GM21526 (cell line): ENCODE results near the gene DHX8.
"Not testable (repeated sequence)": the region's sequence is repeated elsewhere in the genome, so short reads cannot be mapped to it uniquely, and the experiment has no call there.

Experiments
- ATAC-seq: cut with Tn5 transposase; IDR thresholded peaks from one replicate; pipeline ENCODE4 v1.9.1; 2021; ENCODE audit warnings: moderate library complexity; ENCODE audit not compliant: unreplicated experiment, low FRiP score

The DHX8 gene

GRCh38 chr17:43483674-43484551 lies at the start of gene DHX8:
DHX8 (plus strand) TSS chr17:43483975; CDS start chr17:43484038, 63 bp downstream.
- ATAC-seq = peak; percentile 90

GRCh38 chr17:43434902-43435319 lies 48.9 kb upstream of the DHX8 start:
- ATAC-seq = no peak

DNA sequence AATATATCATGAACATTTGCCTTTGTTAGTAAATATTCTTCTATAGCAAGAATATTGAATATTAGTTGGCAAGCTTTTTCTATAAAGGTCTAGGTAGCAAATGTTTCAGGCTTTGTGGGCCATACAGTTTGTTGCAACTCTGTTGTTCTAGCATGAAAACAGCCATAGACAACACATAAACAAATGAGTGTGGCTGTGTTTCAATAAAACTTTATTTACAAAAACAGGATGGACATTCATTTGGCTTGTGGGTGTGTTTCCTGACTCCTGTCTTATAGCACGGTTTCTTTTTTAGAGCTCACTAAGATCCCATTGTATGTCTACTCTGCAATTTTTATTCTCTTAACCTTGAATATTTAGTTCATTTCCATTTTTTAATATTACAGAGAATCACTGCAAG lies 46.0 kb upstream of the DHX8 start:
- no peak for ATAC-seq

- no peak for ATAC-seq
Observed at GRCh38 chr17:43438626-43439025, 45.1 kb upstream of the DHX8 start.

DNA sequence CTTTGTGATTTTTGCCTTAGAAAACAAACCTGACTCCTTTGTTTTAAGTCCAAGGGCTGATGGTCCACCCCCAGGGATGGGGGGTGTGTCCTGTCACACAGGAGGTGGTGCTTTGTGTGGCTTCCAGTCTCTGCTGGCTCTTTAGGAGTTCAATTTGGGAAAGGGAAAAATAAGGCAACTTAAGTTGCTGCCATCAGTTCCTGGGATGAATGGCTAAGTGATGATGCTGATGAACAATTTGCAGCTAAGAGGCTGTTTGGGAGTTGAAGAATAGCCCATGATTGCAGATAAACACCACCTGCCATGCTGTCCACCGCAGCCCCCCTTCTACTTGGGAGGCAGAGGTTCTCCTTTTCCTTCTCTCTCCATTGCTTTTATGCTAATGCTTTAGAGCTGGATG lies 44.7 kb upstream of the DHX8 start:
- ATAC-seq = no peak

DNA sequence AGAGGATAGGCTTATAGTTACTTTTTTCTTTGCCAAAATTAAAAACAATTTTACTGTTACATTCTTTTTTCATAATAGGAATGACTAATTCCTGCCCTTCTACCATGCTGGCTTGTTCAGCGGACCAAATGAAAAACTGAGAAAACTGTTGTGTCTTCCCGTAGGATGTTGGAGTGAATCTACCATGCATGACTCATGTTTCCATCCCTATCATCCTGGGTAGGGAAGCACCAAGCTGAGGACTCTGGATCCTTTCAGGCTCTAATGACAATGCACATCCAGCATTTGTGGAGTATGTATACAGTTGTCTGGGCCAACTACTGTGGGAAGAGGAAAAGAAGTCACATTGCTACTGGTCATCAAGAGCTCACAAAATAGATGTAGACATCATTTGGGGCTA lies 41.1 kb upstream of the DHX8 start:
- no peak for ATAC-seq

GRCh38 chr17:43443381-43443780 lies 40.4 kb upstream of the DHX8 start:
- ATAC-seq = no peak

DNA sequence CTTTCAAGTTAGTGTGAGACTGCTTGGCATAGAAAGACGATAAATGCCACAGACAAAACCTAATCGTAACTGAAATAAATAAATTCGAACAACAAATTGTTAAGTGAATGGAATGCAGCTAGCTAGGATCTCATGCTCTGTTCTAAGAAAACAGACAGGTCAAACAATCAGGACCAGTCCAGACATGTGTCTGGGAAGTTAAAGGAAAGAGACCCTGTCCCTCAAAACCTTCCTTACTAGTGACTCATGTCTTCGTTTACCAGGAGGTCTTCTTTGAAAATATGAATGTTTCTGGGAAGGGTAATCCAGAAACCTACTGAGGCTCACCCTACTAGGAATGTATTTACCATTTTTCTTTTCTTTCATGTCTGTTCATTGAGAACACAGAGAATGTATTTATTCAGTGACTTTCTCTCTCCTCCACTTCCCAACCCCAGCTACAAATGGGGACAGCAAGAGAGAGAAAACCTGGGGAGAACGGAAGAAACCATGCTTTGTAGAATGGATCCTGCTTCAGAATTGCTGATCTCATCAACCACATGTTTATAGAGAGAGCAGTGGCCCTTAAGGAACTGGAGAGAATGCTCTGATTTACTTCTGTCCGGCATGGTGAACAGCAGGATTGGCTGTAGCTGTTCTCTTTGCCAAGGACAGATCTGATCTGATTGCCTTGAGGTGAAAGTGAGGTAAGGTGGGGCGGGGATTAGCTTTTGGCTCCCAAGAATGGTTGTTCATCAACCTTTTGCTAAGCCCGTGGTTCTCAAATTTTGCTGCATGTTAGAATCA lies 39.4 kb upstream of the DHX8 start:
- no peak for ATAC-seq

DNA sequence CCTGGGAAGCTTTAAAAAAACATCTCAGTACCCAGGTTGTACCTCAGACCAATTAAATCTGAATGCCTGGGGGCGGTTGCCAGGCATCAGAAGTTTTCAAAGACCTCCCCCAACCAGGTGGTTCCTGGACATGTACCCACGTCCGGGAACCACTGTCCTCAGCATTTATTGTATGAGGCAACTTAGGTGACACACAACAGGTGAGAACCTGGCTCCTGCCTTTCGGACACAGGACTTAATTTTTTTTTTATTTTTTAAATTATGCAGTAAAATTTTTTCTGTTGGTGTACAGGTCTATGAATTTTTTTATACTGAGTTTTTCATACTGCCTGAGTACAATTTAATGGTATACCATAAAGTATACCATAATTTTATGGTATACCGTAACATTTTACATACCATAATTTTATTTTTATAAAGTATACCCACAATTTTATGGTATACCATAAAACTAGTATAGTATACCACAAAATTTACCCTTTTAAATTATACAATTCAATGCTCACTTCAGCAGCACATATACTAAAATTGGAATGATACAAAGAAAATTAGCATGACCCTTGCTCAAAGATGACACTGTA lies 38.7 kb upstream of the DHX8 start:
- ATAC-seq = no peak

DNA sequence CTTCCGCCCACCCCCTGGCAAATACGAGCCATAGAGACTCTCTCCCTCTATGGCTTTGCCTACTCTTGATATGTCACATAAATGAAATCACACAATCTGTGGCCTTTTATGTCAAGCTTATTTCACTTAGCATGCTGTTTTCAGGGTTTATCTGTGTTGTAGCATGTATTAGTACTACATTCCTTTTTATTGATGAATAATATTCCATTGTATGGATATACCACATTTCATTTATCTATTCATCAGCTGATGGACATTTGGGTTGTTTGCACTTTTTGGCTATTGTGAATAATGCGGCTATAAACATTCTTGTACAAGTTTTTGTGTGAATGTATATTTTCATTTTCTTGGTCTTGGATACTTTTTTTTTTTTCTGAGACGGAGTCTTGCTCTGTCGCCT lies 37.0 kb upstream of the DHX8 start:
- no peak for ATAC-seq

DNA sequence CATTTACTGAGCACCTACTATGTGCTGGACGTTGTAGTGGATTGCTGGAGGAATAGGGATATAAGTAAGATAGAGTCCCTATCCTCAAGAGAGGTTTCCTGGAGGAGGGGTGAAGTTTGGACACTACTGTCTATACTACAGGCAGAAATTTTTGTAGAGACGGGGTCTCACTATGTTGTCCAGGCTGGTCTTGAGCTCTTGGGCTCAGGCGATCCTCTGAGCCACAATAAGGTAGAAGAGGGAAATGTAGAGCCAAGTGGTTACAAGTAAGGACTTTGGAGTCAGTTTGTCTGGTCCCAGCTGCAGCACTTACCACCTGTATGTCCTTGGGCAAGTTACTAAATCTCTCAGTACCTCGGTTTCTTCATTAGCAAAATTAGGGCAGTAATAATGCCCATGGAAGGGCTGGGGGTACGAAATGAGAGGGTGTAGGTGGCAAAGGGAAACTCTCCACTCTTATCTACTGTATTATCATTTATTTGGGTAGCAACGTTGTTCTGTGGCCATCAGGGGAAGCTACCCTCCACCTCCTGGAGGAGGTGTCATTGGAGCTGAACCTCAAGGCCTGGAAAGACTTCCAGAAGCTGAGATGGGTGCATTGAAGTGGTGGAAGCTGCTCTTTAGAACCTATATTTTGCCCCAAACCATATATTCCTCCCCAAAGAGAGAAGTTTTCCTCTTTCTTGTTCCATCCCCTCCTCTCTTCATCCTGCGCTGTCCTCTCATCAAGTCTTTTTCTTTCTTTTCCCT lies 34.9 kb upstream of the DHX8 start:
- no peak for ATAC-seq

GRCh38 chr17:43449470-43450248 lies 34.1 kb upstream of the DHX8 start:
- no peak for ATAC-seq

DNA sequence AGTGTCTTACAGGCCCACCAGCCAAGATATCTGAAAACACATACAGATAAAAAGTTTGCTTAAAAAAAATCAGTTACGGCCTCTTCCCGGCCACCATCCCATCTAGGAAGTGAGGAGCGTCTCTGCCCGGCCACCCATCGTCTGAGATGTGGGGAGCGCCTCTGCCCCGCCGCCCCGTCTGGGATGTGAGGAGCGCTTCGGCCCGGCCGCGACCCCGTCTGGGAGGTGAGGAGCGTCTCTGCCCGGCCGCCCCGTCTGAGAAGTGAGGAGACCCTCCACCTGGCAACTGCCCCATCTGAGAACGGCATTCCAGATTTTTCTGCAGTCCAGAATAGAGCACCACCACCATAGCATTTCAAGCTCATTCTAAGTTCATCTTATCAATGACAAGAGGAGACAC lies 33.0 kb upstream of the DHX8 start:
- ATAC-seq = not testable (repeated sequence)

DNA sequence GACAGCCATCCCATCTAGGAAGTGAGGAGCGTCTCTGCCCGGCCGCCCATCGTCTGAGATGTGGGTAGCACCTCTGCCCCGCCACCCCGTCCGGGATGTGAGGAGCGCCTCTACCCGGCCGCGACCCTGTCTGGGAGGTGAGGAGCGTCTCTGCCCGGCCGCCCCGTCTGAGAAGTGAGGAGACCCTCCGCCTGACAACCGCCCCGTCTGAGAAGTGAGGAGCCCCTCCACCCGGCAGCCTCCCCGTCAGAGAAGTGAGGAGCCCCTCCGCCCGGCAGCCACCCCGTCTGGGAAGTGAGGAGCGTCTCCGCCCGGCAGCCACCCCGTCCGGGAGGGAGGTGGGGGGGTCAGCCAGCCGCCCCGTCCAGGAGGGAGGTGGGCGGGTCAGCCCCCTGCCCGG lies 32.0 kb upstream of the DHX8 start:
- ATAC-seq = not testable (repeated sequence)

GRCh38 chr17:43453331-43453812 lies 30.4 kb upstream of the DHX8 start:
- ATAC-seq = no peak

- no peak for ATAC-seq
Observed at GRCh38 chr17:43454868-43455267, 28.9 kb upstream of the DHX8 start.

- no peak for ATAC-seq
Observed at GRCh38 chr17:43456029-43456428, 27.7 kb upstream of the DHX8 start.

DNA sequence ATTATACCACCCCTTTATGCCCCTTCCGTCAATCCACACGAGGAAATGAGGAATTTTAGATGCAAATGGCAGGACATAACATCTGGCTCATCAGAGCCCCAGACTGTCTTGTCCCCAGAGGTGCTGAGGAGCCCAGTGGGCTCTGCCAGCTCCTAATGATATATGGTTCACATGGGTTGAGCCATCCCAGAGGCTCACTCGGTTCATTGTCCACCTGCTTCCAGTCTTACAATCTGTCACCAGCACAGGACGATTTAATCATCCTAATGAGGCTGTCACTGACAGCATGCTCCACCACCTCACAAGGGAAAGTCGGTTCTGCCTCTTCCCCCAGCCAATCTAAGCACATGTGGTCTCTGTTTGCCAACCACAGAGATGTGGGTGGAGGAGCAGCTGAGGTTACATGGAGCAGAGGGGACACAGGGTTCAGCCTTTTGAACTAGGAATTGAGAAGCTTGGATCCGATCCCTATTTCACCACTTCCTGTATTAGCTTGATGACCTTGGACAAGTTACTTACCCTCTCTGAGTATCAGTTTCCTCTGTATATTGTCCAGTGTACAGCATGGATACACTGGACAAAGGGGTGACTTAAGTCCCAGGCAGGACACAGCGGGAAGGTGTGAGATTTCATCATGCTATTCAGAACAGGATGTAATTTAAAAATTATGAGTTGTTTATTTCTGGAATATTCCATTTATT lies 27.0 kb upstream of the DHX8 start:
- no peak for ATAC-seq

- ATAC-seq = no peak
Observed at GRCh38 chr17:43457362-43457692, 26.4 kb upstream of the DHX8 start.
